PC-9 (cell line): ENCODE measurements around the gene FNDC10.

ENCODE experiments used
- CTCF ChIP-seq: fragments of 200-600 bp; sonication (generic); conservative IDR thresholded peaks from 2 replicates; pipeline ENCODE4 v1.6.1; 2017; ENCODE audit warnings: mixed run types, antibody characterized with exemption, mild to moderate bottlenecking, moderate library complexity
- EZH2 ChIP-seq: fragments of 200-600 bp; sonication (generic); IDR thresholded peaks from 2 replicates; pipeline ENCODE4 v1.8.0; 2017; ENCODE audit warnings: antibody characterized with exemption, low read depth

- no peak for TF ChIP-seq CTCF
- TF ChIP-seq EZH2 = no peak
These were observed 31.2 kb upstream of the FNDC10 start for GRCh38 chr1:1630965-1631781.
